ENCODE data around the gene BCL2L1. TPM values are rescaled to one million over a fixed set of nuclear protein-coding genes. Genes with fewer than 3 reads are reported as not detected.
A peak's percentile ranks its signal among the peaks of the same experiment; 100 is the strongest.

BCL2L1 gene
- total and polyA plus RNA-seq, 10 of the 15 experiments (the other 5 are each of a cell fraction or from before 2014, with no cell fraction given): 0.63 to 67.7 (median 43.6) TPM

- H3K79me2 ChIP-seq (ENCODE audit: control insufficient read depth, insufficient read depth, low read length): peaks cover 62% of the 10 kb centered on the region
- no peak for ATAC-seq
- H2AFZ ChIP-seq (ENCODE audit: control insufficient read depth, low read depth, low read length): no peak overlapping the region
- peak overlapping the region; percentile 85 for H3K4me2 ChIP-seq (ENCODE audit: control insufficient read depth, insufficient read depth)
- in situ Hi-C loops (cut with MboI): loop anchor here (5.0 kb wide), 1 partner anchor 59 kb away; no protein-coding TSS in a partner anchor
- peaks cover 0 to 4% of the 10 kb centered on the region in 2 experiments; a peak in 1 of 4 replicates for H3K36me3 ChIP-seq (ENCODE audit: control insufficient read depth in 2 of 2, insufficient read depth in 2 of 2, low read length in 1 of 2)
- no peaks in the 10 kb centered on the region for H4K20me1 ChIP-seq (ENCODE audit: control insufficient read depth, insufficient read depth)
- SMC1A ChIA-PET (ENCODE audit: uncharacterized antibody, unreplicated experiment): interaction anchor here (0.7 to 10.6 kb wide), 13 partner anchors 15 to 87 kb away, joined by 3 to 321 read pairs (median 7); no protein-coding TSS in a partner anchor
- CTCF ChIA-PET: interaction anchor here (1.1 to 12.7 kb wide), 7 partner anchors 17 to 109 kb away, joined by 3 to 531 read pairs (median 85); no protein-coding TSS in a partner anchor
- no peak for FAIRE-seq
- DNase-seq (ENCODE audit: low read depth, low spot score): no peak
- BruUV-seq (replicated peaks): TSS peak; percentile 71
- intact Hi-C loops (cut with micrococcal nuclease; ENCODE audit: unreplicated experiment): loop anchor here (2.0 to 5.0 kb wide), 4 partner anchors 37 to 204 kb away; no protein-coding TSS in a partner anchor
- TF ChIP-seq MEF2A (IDR thresholded peaks at IDR 0.05; ENCODE audit: insufficient read depth, low read depth, low read length) (no peak), E2F4 (IDR thresholded peaks at IDR 0.05; ENCODE audit: low read depth, low read length) (no peak), ETV6 (conservative IDR thresholded peaks at IDR 0.05 in 1 of 2, IDR thresholded peaks at IDR 0.05 in 1 of 2; ENCODE audit: borderline replicate concordance in 1 of 2, low read depth in 1 of 2) (0 out of 4 replicates have a peak, but pooled peaks of 1 of the 2 experiments have one; percentile 16)
- peaks cover 27% of the 10 kb centered on the region for H3K4me1 ChIP-seq (ENCODE audit: control insufficient read depth, insufficient read depth, low read length)
- RAD21 ChIA-PET (ENCODE audit: unreplicated experiment): interaction anchor here (1.1 to 8.8 kb wide), 9 partner anchors 8 to 110 kb away, joined by 3 to 428 read pairs (median 23); no protein-coding TSS in a partner anchor
- 2% methylated on average over 22 of the region's 22 CpGs for WGBS (ENCODE audit: insufficient coverage, insufficient replicate concordance, low lambda C conversion rate, missing lambda C conversion rate)
- peak overlapping the region; percentile 93 for H3K27ac ChIP-seq (ENCODE audit: control insufficient read depth, insufficient read depth)
- H3K4me3 ChIP-seq: peak overlapping the region; percentile 77
- peak overlapping the region; percentile 74 for H3K9ac ChIP-seq (ENCODE audit: control insufficient read depth, insufficient read depth, low read length)
- POLR2A ChIA-PET: interaction anchor here (0.6 to 6.1 kb wide), 11 partner anchors 10 to 117 kb away, joined by 3 to 72 read pairs (median 6); partner anchors contain the start of genes ID1 and TPX2
- no peaks in the 10 kb centered on the region for H3K9me3 ChIP-seq (replicated peaks; ENCODE audit: control insufficient read depth, insufficient read depth, low read length)
- no peaks in the 10 kb centered on the region for H3K27me3 ChIP-seq (replicated peaks in 1 of 2; ENCODE audit: control insufficient read depth in 2 of 2, insufficient read depth in 2 of 2, low read length in 1 of 2)
Measured at GRCh38 chr20:31721408-31722256, 1.0 kb downstream of the BCL2L1 start.
